Stimulated activated naive CD8-positive, alpha-beta T cell treated with anti-CD3 and anti-CD28 coated beads, Interleukin-15, Interleukin-2, amounts not matched to agents 100 ng/mL and 50 ng/mL, for 24 hours (primary cell): ENCODE data around the gene MPC1.
"Not testable (repeated sequence)": the region's sequence is repeated elsewhere in the genome, so short reads cannot be mapped to it uniquely, and the experiment has no call there.

ENCODE experiments used
- H3K27ac Mint-ChIP-seq: one replicate; pipeline ENCODE4 v1.8.0; 2021; ENCODE audit warnings: mild to moderate bottlenecking, mixed read lengths
- H3K27me3 Mint-ChIP-seq: one replicate; pipeline ENCODE4 v1.8.0; 2021; ENCODE audit warnings: mixed read lengths
- H3K36me3 Mint-ChIP-seq: one replicate; pipeline ENCODE4 v1.8.0; 2021; ENCODE audit warnings: low read depth, mixed read lengths
- H3K4me1 Mint-ChIP-seq: one replicate; pipeline ENCODE4 v1.8.0; 2021; ENCODE audit warnings: low read depth, mixed read lengths
- H3K4me3 Mint-ChIP-seq: one replicate; pipeline ENCODE4 v1.8.0; 2021; ENCODE audit warnings: mild to moderate bottlenecking, mixed read lengths
- H3K9me3 Mint-ChIP-seq: one replicate; pipeline ENCODE4 v1.8.0; 2021; ENCODE audit warnings: mixed read lengths

MPC1 gene

DNA sequence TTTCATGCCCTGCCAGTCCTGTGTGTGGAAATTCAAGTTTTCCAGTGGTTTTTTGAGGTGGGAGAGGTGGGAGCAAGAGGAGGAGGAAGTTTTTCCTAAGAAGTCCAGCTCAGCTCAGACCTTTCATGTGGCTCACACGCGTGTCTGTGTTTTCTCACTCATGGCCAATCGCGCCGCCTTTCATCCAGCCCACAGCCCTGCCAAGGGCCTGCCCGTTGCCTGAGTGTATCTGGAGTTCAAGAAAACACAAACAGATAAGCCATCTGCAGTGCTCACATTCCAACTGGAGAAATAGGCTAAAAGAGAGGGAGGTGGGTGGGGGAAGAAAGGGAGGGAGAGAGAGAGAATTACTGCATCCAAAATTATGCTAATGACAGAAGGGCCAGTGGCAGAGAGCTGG lies 12.6 kb upstream of the MPC1 start:
- H3K4me1 Mint-ChIP-seq, result no peaks in the 10 kb centered on the region
- H3K36me3 Mint-ChIP-seq, result no peaks in the 10 kb centered on the region
- no peak overlapping the region for H3K4me3 Mint-ChIP-seq
- H3K27me3 Mint-ChIP-seq, result peaks cover 7% of the 10 kb centered on the region
- no peaks in the 10 kb centered on the region for H3K9me3 Mint-ChIP-seq
- no peak overlapping the region for H3K27ac Mint-ChIP-seq

DNA sequence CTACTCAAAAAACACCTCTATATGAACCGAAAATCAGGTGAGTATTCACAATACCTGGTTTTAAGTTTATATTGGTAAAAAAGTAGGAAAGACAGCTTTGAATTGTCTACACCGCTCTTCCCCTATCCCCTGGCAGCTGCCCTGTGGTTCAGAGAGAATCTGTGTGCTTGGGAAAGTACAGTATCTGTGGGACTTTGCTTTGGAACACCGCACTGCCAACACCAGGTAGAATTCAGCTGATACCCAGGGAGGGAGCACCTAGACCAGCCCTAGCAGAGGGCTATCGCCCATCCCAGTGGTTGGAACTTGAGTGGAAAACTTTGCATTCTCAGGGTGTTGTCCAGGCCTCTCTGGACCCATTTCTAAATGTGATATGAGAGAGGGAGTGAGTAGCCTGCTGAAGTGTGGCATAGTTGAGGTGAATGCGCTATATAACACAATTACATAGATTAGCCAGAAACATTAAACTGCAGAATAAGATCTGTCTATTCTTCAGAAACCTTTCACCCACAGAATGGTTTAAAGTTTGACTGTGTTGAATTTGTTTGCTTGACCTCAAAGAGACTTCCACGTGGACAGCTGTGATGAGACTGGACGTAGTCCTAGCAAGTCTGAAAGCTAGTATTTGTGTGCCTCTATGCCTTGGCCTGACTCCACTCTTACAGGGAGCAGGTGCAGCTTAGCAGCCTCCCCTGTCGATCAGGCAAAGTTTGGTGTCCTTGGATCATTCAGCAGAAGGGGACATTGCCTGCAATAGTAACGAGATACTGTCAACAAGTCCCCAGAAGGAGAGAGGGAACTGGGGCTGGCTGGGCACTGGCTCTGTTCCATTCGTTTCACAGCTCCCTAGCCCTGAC lies 11.5 kb upstream of the MPC1 start:
- Mint-ChIP-seq H3K36me3 (no peaks in the 10 kb centered on the region), H3K27ac (no peak overlapping the region), H3K27me3 (peaks cover 5% of the 10 kb centered on the region), H3K4me1 (no peaks in the 10 kb centered on the region), H3K4me3 (no peak overlapping the region), H3K9me3 (no peaks in the 10 kb centered on the region)

DNA sequence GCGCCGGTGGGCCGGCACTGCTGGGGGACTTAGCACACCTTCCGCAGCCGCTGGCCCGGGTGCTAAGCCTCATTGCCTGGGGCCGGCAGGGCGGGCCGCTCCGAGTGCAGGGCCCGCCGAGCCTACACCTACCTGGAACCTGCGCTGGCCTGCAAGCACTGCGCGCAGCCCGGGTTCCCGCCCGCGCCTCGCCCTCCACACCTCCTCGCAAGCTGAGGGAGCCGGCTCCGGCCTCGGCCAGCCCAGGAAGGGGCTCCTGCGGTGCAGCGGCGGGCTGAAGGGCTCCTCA lies 10.7 kb upstream of the MPC1 start:
- Mint-ChIP-seq H3K27me3 (peaks cover 3% of the 10 kb centered on the region), H3K4me1 (no peaks in the 10 kb centered on the region), H3K27ac (no peak overlapping the region), H3K36me3 (no peaks in the 10 kb centered on the region), H3K9me3 (no peaks in the 10 kb centered on the region), H3K4me3 (no peak overlapping the region)

DNA sequence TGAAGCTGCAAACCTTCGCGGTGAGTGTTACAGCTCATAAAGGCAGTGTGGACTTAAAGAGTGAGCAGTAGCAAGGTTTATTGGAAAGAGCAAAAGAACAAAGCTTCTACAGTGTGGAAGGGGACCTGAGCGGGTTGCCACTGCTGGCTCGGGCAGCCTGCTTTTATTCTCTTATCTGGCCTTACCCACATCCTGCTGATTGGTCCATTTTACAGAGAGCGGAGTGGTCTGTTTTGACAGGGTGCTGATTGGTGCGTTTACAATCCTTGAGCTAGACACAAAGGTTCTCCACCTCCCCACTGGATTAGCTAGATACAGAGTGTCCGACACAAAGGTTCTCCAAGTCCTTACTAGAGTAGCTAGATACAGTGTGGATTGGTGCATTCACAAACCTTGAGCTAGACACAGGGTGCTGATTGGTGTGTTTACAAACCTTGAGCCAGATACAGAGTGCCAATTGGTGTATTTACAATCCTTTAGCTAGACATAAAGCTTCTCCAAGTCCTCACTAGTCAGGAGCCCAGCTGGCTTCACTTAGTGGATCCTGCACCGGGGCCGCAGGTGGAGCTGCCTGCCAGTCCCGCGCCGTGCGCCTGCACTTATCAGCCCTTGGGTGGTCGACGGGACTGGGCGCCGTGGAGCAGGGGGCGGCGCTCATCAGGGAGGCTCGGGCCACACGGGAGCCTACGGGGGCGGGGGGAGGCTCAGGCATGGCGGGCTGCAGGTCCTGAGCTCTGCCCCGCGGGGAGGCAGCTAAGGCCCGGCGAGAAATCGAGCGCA lies 10.2 kb upstream of the MPC1 start:
- not testable (repeated sequence) for H3K27ac Mint-ChIP-seq, H3K4me3 Mint-ChIP-seq, H3K36me3 Mint-ChIP-seq, H3K4me1 Mint-ChIP-seq, H3K27me3 Mint-ChIP-seq, H3K9me3 Mint-ChIP-seq

DNA sequence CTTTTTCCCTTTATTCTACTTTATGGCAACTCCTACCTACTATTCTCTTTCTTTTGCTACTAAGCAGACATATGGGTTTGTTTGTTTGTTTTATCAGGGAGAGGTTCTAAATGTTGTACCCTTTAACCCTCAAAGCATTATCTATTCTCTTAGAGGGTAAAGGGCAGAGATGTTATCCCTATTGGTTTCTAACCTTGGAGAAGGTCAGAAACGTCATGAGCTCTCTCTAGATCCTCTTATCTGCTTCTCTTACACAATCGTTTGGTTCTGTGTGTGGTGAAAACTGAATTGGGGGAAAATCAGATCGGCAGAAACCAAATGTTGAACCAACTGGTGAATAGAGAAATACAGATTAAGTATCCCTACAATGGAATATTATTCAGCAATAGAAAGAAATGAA lies 6.4 kb upstream of the MPC1 start:
- Mint-ChIP-seq H3K36me3 (no peaks in the 10 kb centered on the region), H3K4me3 (no peak overlapping the region), H3K27me3 (peaks cover 3% of the 10 kb centered on the region), H3K4me1 (peaks cover 3% of the 10 kb centered on the region), H3K27ac (no peak overlapping the region), H3K9me3 (no peaks in the 10 kb centered on the region)

DNA sequence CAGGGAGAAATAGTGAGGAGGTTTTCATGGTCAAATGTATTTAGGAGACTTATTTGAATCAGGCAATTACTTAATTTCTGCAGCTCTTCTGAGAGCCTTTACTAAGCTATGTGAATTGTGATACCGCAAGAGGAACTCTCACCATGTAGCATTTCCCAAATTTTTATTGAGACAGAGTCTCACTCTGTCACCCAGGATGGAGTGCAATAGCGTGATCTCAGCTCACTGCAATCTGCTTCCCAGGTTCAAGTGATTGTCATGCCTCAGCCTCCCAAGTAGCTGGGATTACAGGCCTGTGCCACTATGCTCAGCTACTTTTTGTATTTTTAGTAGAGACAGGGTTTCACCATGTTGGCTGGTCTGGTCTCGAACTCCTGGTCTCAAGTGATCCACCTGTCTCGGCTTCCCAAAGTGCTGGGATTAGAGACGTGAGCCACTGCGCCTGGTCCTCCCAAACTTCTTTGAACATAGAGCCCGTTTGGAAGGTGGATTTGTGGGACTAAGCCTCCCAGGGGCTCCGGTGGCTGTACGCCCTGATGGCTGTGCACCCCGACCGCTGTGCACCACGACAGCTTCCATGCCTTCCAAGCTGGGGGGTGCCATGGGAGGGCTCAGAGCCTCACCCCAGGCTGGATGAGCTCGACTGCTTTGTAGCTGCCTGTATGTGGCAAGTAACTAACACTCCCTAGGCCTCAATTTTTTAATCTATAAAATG lies 5.7 kb upstream of the MPC1 start:
- H3K27ac Mint-ChIP-seq, result no peak overlapping the region
- H3K9me3 Mint-ChIP-seq, result no peaks in the 10 kb centered on the region
- no peak overlapping the region for H3K4me3 Mint-ChIP-seq
- peaks cover 8% of the 10 kb centered on the region for H3K4me1 Mint-ChIP-seq
- no peaks in the 10 kb centered on the region for H3K36me3 Mint-ChIP-seq
- H3K27me3 Mint-ChIP-seq, result peaks cover 3% of the 10 kb centered on the region

DNA sequence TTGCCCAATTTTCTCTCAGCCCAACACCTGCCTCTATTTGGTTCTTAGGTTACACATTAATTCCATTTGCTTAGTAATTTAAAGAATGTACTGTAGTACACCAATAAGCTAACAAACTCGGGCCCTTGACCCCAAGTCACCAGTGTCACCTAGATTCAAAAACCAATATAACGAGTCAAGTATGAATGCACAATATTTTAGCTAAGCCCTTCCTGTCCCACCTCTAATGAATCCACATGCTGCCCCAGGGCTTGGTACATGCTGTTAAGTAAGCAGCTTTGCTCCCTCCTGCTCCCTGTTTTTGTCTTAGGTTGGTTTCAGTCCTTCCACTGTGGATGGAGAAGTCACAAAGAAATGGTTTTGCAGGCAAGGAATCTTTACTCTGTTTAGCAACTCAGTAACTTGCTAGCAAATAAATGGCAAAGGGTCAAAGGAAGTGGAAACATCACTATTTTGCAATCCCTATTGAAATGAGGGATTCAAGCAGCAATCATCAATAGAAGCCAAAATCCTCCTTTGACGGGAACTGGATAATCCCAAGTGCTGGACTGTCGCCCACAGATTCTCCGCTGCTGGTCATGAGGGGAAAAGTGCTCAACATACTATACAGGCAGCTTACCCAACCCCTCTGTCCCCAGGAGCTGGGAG lies 5.0 kb upstream of the MPC1 start:
- Mint-ChIP-seq H3K27me3 (peaks cover 3% of the 10 kb centered on the region), H3K4me3 (no peak overlapping the region), H3K27ac (no peak overlapping the region), H3K36me3 (no peaks in the 10 kb centered on the region), H3K9me3 (no peaks in the 10 kb centered on the region), H3K4me1 (peaks cover 8% of the 10 kb centered on the region)

DNA sequence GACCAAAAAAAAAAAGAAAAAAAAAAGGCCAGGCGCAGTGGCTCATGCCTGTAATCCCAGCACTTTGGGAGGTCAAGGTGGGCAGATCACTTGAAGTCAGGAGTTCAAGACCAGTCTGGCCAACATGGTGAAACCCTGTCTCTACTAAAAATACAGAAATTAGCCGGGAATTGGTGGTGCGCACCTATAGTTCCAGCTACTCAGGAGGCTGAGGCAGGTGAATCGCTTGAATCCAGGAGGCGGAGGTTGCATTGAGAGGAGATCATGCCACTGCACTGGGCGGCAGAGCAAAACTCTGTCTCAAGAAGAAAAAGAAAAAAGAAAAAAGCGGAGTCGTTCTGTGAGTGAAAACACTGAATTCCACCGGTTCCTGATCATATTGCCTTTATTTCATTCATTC lies 4.4 kb upstream of the MPC1 start:
- H3K9me3 Mint-ChIP-seq, H3K4me3 Mint-ChIP-seq, H3K4me1 Mint-ChIP-seq, H3K27ac Mint-ChIP-seq, H3K27me3 Mint-ChIP-seq, H3K36me3 Mint-ChIP-seq: not testable (repeated sequence)

DNA sequence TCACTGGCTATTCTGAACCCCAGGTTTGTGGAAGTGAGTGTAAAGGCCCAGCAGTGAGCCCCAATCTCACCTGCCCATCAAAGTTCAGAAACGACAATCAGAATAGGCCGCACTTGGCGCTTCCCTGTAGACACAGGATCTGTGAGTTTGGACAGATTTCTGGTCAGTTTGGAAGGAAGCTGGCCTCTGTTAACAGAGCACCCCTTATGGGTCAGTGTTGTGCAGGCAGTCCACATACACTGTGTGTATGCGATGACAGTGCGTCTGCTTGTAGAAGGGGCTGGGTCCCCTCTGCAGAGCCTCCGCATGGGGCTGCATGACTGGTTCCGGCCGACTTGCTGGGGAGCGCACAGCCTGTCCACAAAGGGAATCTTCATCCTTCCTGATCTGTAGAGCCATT lies 3.4 kb upstream of the MPC1 start:
- Mint-ChIP-seq H3K4me1 (peaks cover 15% of the 10 kb centered on the region), H3K27ac (no peak overlapping the region), H3K4me3 (no peak overlapping the region)

DNA sequence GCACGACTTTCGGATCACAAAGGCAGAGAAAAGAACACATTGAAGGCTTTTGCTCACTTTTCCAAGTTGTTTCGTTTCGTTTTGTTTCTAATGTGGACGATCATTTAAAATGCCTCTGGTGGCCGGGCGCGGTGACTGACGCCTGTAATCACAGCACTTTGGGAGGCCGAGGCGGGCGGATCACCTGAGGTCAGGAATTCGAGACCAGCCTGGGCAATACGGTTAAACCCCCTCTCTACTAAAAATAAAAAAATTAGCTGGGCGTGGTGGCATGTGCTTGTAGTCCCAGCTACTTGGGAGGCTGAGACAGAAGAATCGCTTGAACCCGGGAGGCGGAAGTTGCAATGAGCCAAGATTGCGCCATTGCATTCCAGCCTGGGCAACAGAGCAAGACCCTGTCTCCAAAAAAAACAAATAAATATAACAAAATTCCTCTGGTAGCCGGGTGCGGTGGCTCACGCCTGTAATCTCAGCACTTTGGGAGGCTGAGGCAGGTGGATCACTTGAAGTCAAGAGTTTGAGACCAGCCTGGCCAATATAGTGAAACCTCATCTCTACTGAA lies 1.1 kb upstream of the MPC1 start:
- H3K27ac Mint-ChIP-seq, result peak overlapping the region; percentile 70
- not testable (repeated sequence) for H3K36me3 Mint-ChIP-seq, H3K9me3 Mint-ChIP-seq, H3K27me3 Mint-ChIP-seq
- H3K4me3 Mint-ChIP-seq, result peak overlapping the region; percentile 88
- H3K4me1 Mint-ChIP-seq, result peaks cover 17% of the 10 kb centered on the region

More for the DNA sequence above, 3.4 kb upstream of the MPC1 start:
- Mint-ChIP-seq H3K27me3 (no peaks in the 10 kb centered on the region), H3K9me3 (no peaks in the 10 kb centered on the region), H3K36me3 (no peaks in the 10 kb centered on the region)

DNA sequence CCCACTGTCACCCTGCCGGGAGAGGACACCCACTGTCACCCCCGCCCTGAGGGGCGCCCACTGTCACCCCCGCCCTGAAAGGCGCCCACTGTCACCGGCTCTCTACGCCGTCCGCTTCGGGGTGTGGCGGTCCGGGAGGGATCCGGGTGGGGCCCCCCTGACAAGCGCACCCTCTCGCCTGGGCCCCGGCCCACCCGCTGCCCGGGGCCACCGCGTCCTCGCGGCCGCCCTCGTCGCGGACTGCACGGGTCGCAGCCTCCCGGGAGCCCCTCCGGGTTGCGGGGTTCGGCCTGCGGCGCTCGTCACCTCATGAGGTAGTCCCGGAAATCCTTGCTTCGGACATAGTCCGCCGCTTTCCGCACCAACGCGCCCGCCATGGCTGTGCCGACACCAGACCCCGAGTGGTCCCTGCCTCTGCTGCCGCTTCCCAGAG lies 224 bp downstream of the MPC1 start:
- no peaks in the 10 kb centered on the region for H3K27me3 Mint-ChIP-seq
- no peaks in the 10 kb centered on the region for H3K36me3 Mint-ChIP-seq
- H3K9me3 Mint-ChIP-seq, result no peaks in the 10 kb centered on the region
- H3K4me1 Mint-ChIP-seq, result peaks cover 17% of the 10 kb centered on the region
- peak overlapping the region; percentile 91 for H3K4me3 Mint-ChIP-seq
- peak overlapping the region; percentile 78 for H3K27ac Mint-ChIP-seq

DNA sequence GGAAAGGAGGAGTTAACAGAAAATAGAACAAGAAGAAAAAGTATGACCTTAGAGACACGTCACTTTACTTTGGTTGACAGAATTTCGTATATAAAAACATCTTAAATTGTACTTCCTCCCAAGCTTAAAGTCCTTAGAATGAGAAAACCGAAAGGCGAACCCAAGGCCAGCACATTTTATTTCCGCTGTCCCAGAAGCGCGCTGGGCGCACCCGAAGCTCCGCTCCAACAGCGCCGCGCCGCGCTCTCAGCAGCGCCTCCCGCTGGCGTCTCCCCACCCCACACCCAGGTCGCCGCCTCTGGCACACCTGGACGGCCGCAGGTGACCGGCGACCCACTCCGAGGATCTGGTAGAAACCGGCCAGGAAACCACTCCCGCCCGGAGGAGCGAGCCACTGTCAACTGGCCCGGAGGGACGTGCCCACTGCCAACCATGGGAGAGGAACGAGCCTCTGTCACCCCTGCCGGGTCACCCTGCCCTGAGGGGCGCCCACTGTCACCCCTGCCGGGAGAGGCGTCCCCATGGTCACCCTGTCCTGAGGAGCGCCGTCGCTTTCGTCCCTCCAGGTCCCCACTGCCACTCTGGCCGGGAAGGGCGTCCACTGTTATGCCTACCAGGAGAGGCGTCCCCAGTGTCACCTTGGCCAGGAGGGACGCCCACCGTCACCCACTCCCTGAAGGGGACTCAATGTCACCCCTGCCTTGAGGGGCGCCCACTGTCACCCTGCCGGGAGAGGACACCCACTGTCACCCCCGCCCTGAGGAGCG lies 824 bp downstream of the MPC1 start:
- Mint-ChIP-seq H3K4me3 (peak overlapping the region; percentile 91), H3K27me3 (no peaks in the 10 kb centered on the region), H3K4me1 (peaks cover 17% of the 10 kb centered on the region), H3K36me3 (no peaks in the 10 kb centered on the region), H3K27ac (peak overlapping the region; percentile 78), H3K9me3 (no peaks in the 10 kb centered on the region)

DNA sequence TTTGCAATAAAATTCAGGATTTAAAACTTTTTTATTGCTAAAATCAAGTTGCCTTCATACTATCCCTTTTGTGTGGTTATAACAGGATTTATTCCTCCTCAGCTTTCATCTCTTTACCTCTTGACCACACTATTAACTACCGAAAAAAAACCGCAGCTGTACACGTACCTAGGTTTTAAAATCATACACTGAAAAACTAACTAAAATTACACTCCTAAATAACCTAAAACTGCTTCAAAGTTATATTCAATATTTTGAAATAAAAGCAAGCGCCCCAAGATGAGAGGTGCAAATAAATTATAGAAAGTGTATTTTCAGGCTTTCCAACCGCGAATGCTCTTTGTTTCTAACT lies 1.4 kb downstream of the MPC1 start:
- Mint-ChIP-seq H3K36me3 (no peaks in the 10 kb centered on the region), H3K27ac (peak overlapping the region; percentile 78), H3K9me3 (no peaks in the 10 kb centered on the region), H3K4me3 (peak overlapping the region; percentile 91), H3K4me1 (peaks cover 17% of the 10 kb centered on the region), H3K27me3 (no peaks in the 10 kb centered on the region)

DNA sequence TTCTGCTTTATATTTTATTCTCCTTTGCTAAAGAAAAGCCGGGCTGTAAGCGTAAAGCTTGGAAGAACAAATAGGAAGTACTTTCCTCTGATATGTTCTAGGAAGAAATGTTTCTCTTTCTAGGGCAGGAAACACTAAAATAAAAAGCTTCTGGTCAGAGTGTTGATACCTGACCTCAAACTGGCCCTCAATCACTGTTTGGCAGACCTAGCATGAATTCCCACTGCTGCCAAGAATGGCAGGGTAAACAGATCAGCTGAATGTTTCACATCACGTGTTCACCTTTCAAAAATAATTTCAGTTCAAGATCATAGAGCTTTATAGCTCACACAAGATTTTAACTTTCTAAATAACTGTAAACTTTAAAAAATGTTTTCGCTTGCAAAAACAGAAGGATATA lies 2.9 kb downstream of the MPC1 start:
- Mint-ChIP-seq H3K4me3 (no peak overlapping the region), H3K27ac (no peak overlapping the region), H3K9me3 (no peaks in the 10 kb centered on the region), H3K4me1 (peaks cover 22% of the 10 kb centered on the region), H3K36me3 (no peaks in the 10 kb centered on the region), H3K27me3 (no peaks in the 10 kb centered on the region)
